GM23338 (cell line): ENCODE data around the gene TAF8.

Experiments
- CREB1 ChIP-seq: fragments of 250-450 bp; sonication (Bioruptor Pico); IDR thresholded peaks from 2 replicates; pipeline ENCODE4 v1.5.0; 2020; ENCODE audit warnings: low read depth, mild to moderate bottlenecking, moderate library complexity
- EZH2 ChIP-seq: fragments of 200-600 bp; sonication (generic); IDR thresholded peaks from one replicate; pipeline ENCODE4 v1.8.0; 2017; ENCODE audit warnings: antibody characterized with exemption, mild to moderate bottlenecking, low read depth; ENCODE audit not compliant: unreplicated experiment
- EZH2phosphoT487 ChIP-seq: fragments of 200-600 bp; sonication (generic); IDR thresholded peaks from one replicate; pipeline ENCODE4 v1.8.1; 2018; ENCODE audit warnings: antibody characterized with exemption; ENCODE audit not compliant: unreplicated experiment
- JUNB ChIP-seq: IDR thresholded peaks from one replicate; pipeline ENCODE4 v1.6.1; 2016; ENCODE audit warnings: antibody characterized with exemption; ENCODE audit not compliant: unreplicated experiment
- POLR2AphosphoS5 ChIP-seq: IDR thresholded peaks from 2 replicates; pipeline ENCODE4 v1.6.1; 2016; ENCODE audit warnings: antibody characterized with exemption, low read depth
- STAT1 ChIP-seq: IDR thresholded peaks from one replicate; pipeline ENCODE4 v1.6.1; 2016; ENCODE audit warnings: antibody characterized with exemption; ENCODE audit not compliant: unreplicated experiment
- ZNF114 ChIP-seq: fragments of 250-450 bp; sonication (Bioruptor Pico); IDR thresholded peaks from 2 replicates; pipeline ENCODE4 v1.5.0; 2020; ENCODE audit warnings: mild to moderate bottlenecking, moderate library complexity
- ZNF331 ChIP-seq: fragments of 250-450 bp; sonication (Bioruptor Pico); IDR thresholded peaks from 2 replicates; pipeline ENCODE4 v1.5.0; 2020; ENCODE audit warnings: low read depth, mild to moderate bottlenecking, moderate library complexity
- TF ChIP-seq, protein P1 (sequence below), 2 experiments: fragments of 200-600 bp in 1 of 2; sonication (generic) in 1 of 2; conservative IDR thresholded peaks; 2 replicates each; pipeline versions ENCODE4 v1.5.1 to v1.6.1; 2016 to 2017; ENCODE audit warnings: antibody characterized with exemption in 2 of 2, low read depth in 2 of 2, mild to moderate bottlenecking in 2 of 2, moderate library complexity in 1 of 2
- TF ChIP-seq, protein P2 (sequence below): IDR thresholded peaks from one replicate; pipeline ENCODE4 v1.6.1; 2018; ENCODE audit warnings: antibody characterized with exemption; ENCODE audit not compliant: unreplicated experiment
- TF ChIP-seq, protein P3 (sequence below): IDR thresholded peaks from 2 replicates; pipeline ENCODE4 v1.6.1; 2016; ENCODE audit warnings: antibody characterized with exemption
- TF ChIP-seq, protein P4 (sequence below): fragments of 250-450 bp; sonication (Bioruptor Pico); IDR thresholded peaks from 2 replicates; pipeline ENCODE4 v1.5.0; 2020; ENCODE audit warnings: mild to moderate bottlenecking, moderate library complexity

GRCh38 chr6:42091718-42092023 is 41.3 kb downstream of the TAF8 start:
- TF ChIP-seq, protein P1, sequence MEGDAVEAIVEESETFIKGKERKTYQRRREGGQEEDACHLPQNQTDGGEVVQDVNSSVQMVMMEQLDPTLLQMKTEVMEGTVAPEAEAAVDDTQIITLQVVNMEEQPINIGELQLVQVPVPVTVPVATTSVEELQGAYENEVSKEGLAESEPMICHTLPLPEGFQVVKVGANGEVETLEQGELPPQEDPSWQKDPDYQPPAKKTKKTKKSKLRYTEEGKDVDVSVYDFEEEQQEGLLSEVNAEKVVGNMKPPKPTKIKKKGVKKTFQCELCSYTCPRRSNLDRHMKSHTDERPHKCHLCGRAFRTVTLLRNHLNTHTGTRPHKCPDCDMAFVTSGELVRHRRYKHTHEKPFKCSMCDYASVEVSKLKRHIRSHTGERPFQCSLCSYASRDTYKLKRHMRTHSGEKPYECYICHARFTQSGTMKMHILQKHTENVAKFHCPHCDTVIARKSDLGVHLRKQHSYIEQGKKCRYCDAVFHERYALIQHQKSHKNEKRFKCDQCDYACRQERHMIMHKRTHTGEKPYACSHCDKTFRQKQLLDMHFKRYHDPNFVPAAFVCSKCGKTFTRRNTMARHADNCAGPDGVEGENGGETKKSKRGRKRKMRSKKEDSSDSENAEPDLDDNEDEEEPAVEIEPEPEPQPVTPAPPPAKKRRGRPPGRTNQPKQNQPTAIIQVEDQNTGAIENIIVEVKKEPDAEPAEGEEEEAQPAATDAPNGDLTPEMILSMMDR (conservative IDR thresholded peaks at IDR 0.05; ENCODE audit: low read depth in 2 of 2), result no peak
- TF ChIP-seq ZNF331 (CRISPR knock-in tag) (no peak), EZH2phosphoT487 (no peak), POLR2AphosphoS5 (no peak), EZH2 (no peak), JUNB (no peak), CREB1 (no peak), STAT1 (no peak), ZNF114 (CRISPR knock-in tag) (no peak)
- TF ChIP-seq, protein P2, sequence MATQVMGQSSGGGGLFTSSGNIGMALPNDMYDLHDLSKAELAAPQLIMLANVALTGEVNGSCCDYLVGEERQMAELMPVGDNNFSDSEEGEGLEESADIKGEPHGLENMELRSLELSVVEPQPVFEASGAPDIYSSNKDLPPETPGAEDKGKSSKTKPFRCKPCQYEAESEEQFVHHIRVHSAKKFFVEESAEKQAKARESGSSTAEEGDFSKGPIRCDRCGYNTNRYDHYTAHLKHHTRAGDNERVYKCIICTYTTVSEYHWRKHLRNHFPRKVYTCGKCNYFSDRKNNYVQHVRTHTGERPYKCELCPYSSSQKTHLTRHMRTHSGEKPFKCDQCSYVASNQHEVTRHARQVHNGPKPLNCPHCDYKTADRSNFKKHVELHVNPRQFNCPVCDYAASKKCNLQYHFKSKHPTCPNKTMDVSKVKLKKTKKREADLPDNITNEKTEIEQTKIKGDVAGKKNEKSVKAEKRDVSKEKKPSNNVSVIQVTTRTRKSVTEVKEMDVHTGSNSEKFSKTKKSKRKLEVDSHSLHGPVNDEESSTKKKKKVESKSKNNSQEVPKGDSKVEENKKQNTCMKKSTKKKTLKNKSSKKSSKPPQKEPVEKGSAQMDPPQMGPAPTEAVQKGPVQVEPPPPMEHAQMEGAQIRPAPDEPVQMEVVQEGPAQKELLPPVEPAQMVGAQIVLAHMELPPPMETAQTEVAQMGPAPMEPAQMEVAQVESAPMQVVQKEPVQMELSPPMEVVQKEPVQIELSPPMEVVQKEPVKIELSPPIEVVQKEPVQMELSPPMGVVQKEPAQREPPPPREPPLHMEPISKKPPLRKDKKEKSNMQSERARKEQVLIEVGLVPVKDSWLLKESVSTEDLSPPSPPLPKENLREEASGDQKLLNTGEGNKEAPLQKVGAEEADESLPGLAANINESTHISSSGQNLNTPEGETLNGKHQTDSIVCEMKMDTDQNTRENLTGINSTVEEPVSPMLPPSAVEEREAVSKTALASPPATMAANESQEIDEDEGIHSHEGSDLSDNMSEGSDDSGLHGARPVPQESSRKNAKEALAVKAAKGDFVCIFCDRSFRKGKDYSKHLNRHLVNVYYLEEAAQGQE, result no peak
- TF ChIP-seq, protein P3, sequence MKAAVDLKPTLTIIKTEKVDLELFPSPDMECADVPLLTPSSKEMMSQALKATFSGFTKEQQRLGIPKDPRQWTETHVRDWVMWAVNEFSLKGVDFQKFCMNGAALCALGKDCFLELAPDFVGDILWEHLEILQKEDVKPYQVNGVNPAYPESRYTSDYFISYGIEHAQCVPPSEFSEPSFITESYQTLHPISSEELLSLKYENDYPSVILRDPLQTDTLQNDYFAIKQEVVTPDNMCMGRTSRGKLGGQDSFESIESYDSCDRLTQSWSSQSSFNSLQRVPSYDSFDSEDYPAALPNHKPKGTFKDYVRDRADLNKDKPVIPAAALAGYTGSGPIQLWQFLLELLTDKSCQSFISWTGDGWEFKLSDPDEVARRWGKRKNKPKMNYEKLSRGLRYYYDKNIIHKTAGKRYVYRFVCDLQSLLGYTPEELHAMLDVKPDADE, result no peak
- TF ChIP-seq, protein P4, sequence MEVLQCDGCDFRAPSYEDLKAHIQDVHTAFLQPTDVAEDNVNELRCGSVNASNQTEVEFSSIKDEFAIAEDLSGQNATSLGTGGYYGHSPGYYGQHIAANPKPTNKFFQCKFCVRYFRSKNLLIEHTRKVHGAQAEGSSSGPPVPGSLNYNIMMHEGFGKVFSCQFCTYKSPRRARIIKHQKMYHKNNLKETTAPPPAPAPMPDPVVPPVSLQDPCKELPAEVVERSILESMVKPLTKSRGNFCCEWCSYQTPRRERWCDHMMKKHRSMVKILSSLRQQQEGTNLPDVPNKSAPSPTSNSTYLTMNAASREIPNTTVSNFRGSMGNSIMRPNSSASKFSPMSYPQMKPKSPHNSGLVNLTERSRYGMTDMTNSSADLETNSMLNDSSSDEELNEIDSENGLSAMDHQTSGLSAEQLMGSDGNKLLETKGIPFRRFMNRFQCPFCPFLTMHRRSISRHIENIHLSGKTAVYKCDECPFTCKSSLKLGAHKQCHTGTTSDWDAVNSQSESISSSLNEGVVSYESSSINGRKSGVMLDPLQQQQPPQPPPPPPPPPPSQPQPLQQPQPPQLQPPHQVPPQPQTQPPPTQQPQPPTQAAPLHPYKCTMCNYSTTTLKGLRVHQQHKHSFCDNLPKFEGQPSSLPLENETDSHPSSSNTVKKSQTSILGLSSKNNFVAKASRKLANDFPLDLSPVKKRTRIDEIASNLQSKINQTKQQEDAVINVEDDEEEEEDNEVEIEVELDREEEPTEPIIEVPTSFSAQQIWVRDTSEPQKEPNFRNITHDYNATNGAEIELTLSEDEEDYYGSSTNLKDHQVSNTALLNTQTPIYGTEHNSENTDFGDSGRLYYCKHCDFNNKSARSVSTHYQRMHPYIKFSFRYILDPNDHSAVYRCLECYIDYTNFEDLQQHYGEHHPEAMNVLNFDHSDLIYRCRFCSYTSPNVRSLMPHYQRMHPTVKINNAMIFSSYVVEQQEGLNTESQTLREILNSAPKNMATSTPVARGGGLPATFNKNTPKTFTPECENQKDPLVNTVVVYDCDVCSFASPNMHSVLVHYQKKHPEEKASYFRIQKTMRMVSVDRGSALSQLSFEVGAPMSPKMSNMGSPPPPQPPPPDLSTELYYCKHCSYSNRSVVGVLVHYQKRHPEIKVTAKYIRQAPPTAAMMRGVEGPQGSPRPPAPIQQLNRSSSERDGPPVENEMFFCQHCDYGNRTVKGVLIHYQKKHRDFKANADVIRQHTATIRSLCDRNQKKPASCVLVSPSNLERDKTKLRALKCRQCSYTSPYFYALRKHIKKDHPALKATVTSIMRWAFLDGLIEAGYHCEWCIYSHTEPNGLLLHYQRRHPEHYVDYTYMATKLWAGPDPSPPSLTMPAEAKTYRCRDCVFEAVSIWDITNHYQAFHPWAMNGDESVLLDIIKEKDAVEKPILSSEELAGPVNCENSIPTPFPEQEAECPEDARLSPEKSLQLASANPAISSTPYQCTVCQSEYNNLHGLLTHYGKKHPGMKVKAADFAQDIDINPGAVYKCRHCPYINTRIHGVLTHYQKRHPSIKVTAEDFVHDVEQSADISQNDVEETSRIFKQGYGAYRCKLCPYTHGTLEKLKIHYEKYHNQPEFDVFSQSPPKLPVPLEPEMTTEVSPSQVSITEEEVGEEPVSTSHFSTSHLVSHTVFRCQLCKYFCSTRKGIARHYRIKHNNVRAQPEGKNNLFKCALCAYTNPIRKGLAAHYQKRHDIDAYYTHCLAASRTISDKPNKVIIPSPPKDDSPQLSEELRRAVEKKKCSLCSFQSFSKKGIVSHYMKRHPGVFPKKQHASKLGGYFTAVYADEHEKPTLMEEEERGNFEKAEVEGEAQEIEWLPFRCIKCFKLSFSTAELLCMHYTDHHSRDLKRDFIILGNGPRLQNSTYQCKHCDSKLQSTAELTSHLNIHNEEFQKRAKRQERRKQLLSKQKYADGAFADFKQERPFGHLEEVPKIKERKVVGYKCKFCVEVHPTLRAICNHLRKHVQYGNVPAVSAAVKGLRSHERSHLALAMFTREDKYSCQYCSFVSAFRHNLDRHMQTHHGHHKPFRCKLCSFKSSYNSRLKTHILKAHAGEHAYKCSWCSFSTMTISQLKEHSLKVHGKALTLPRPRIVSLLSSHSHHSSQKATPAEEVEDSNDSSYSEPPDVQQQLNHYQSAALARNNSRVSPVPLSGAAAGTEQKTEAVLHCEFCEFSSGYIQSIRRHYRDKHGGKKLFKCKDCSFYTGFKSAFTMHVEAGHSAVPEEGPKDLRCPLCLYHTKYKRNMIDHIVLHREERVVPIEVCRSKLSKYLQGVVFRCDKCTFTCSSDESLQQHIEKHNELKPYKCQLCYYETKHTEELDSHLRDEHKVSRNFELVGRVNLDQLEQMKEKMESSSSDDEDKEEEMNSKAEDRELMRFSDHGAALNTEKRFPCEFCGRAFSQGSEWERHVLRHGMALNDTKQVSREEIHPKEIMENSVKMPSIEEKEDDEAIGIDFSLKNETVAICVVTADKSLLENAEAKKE (CRISPR knock-in tag), result no peak
